GM18508 (cell line): Measurements from ENCODE around the gene MRPL58.

Experiments
- ATAC-seq: cut with Tn5 transposase; IDR thresholded peaks from one replicate; pipeline ENCODE4 v1.9.1; 2021; ENCODE audit warnings: moderate number of reproducible peaks; ENCODE audit not compliant: insufficient read depth, unreplicated experiment

The MRPL58 gene

GRCh38 chr17:75067856-75068255 lies 55.4 kb downstream of the MRPL58 start:
- no peak for ATAC-seq

GRCh38 chr17:75068750-75069149 lies 56.3 kb downstream of the MRPL58 start:
- ATAC-seq: no peak

- ATAC-seq: no peak
Observed at GRCh38 chr17:75069783-75070182, 57.3 kb downstream of the MRPL58 start.
